Activated T-cell treated with anti-CD3 and anti-CD28 coated beads, Interleukin-2, amount 50 U/mL, for 4 hours (primary cell): ENCODE results near the gene RHOD. TPM values are rescaled to one million over a fixed set of nuclear protein-coding genes. Genes with fewer than 3 reads are reported as not detected.

ENCODE experiments used
- ATAC-seq, 2 donors: fragments of 200-7000 bp; cut with Tn5 transposase; one replicate each; pipeline ENCODE4 v1.10.0; 2021
- DNase-seq: peaks from one replicate; pipeline ENCODE4 v3.0.0-alpha.2; 2020
- H3K27me3 Mint-ChIP-seq: one replicate; pipeline ENCODE4 v1.8.0; 2021; ENCODE audit warnings: low read depth, mixed read lengths
- H3K36me3 Mint-ChIP-seq: one replicate; pipeline ENCODE4 v1.8.0; 2022; ENCODE audit warnings: mixed read lengths; ENCODE audit not compliant: insufficient read depth
- H3K4me1 Mint-ChIP-seq: one replicate; pipeline ENCODE4 v1.8.0; 2021; ENCODE audit warnings: low read depth, mixed read lengths
- H3K4me3 Mint-ChIP-seq: one replicate; pipeline ENCODE4 v1.8.0; 2021; ENCODE audit warnings: mild to moderate bottlenecking, moderate library complexity, mixed read lengths
- H3K9me3 Mint-ChIP-seq: one replicate; pipeline ENCODE4 v1.8.0; 2021; ENCODE audit warnings: mixed read lengths
- total RNA-seq, 3 donors: library from RNA; stranded (reverse); gene quantifications; one replicate each; pipeline ENCODE4 v1.2.1, GENCODE V29; 2021

Gene RHOD
- total RNA-seq, 3 donors from 2014 or later = 0.35 to 1.1 (median 0.69) TPM

- H3K9me3 Mint-ChIP-seq = no peaks in the 10 kb centered on the region
- DNase-seq = no peak
- peak overlapping the region; percentile 98 for H3K4me3 Mint-ChIP-seq
- H3K4me1 Mint-ChIP-seq = peaks cover 28% of the 10 kb centered on the region
- no peaks in the 10 kb centered on the region for H3K27me3 Mint-ChIP-seq
- H3K36me3 Mint-ChIP-seq = peaks cover 4% of the 10 kb centered on the region
- ATAC-seq = no peak
Observed at GRCh38 chr11:67120881-67121710, 64.4 kb downstream of the RHOD start.

Other genes with a start within 250 kb of the RHOD start
- gene RCE1, start 213.4 kb upstream of the RHOD start, total RNA-seq = 10 to 100 TPM; 42.7 to 45.0 (median 43.5) TPM
- 10 to 100 TPM; 26.7 to 39.9 (median 28.8) TPM for gene LRFN4, start 199.8 kb upstream of the RHOD start, total RNA-seq
- gene PC, start 98.5 kb upstream of the RHOD start, total RNA-seq = 10 to 100 TPM; 17.5 to 20.0 (median 18.4) TPM
- not detected for gene C11orf86, start 81.5 kb upstream of the RHOD start, total RNA-seq
- gene SYT12, start 33.7 kb upstream of the RHOD start, total RNA-seq = under 1 TPM in 2 of 3 donors, not detected in 1; 0.08 to 0.16 TPM
- gene KDM2A, start 62.4 kb downstream of the RHOD start, total RNA-seq = 100 to 1,000 TPM in 2 of 3 donors, 10 to 100 TPM in 1; 94.2 to 114 (median 104) TPM
- gene GRK2, start 209.6 kb downstream of the RHOD start, total RNA-seq = 100 to 1,000 TPM; 152 to 172 (median 171) TPM
- gene ANKRD13D, start 232.5 kb downstream of the RHOD start, total RNA-seq = 10 to 100 TPM; 67.7 to 75.4 (median 69.8) TPM
- 1 to 10 TPM; 4.8 to 7.2 (median 6.6) TPM for gene SSH3, start 246.7 kb downstream of the RHOD start, total RNA-seq